HCT116 (cell line): ENCODE results near the gene KRT17.
"Not testable (repeated sequence)": the region's sequence is repeated elsewhere in the genome, so short reads cannot be mapped to it uniquely, and the experiment has no call there.

Experiments used
- CBX3 ChIP-seq: IDR thresholded peaks from 2 replicates; pipeline ENCODE4 v1.6.1; 2012; ENCODE audit warnings: low read depth
- CEBPB ChIP-seq: IDR thresholded peaks from 2 replicates; pipeline ENCODE4 v1.6.1; 2012; ENCODE audit warnings: low read depth
- CTCF ChIP-seq, 3 experiments: fragments of 200-600 bp in 1 of 3; sonication (generic) in 1 of 3; IDR thresholded peaks in 2 of 3; conservative IDR thresholded peaks in 1 of 3; 2 replicates each; pipeline ENCODE4 v1.5.1; 2012 to 2017; ENCODE audit warnings: low read depth in 2 of 3, low read length in 2 of 3, antibody characterized with exemption in 1 of 3, borderline replicate concordance in 1 of 3, control low read depth in 1 of 3, mild to moderate bottlenecking in 1 of 3, mixed read lengths in 1 of 3, mixed run types in 1 of 3, moderate library complexity in 1 of 3; ENCODE audit not compliant: insufficient read depth in 1 of 3
- EZH2 ChIP-seq: fragments of 200-600 bp; sonication (generic); IDR thresholded peaks from 2 replicates; pipeline ENCODE4 v1.6.1; 2017; ENCODE audit warnings: antibody characterized with exemption, mixed run types
- EZH2phosphoT487 ChIP-seq: fragments of 200-600 bp; IDR thresholded peaks from 2 replicates; pipeline ENCODE4 v1.6.1; 2018; ENCODE audit warnings: antibody characterized with exemption, borderline replicate concordance
- POLR2A ChIP-seq: IDR thresholded peaks from 2 replicates; pipeline ENCODE4 v1.7.0; 2011; ENCODE audit warnings: borderline replicate concordance; ENCODE audit not compliant: insufficient read depth, insufficient read length; ENCODE audit errors: extremely low read depth
- RAD21 ChIP-seq: IDR thresholded peaks from 2 replicates; pipeline ENCODE4 v1.6.1; 2012; ENCODE audit warnings: low read depth, mild to moderate bottlenecking
- TCF7L2 ChIP-seq: IDR thresholded peaks from 2 replicates; pipeline ENCODE4 v1.7.0; 2011; ENCODE audit warnings: borderline replicate concordance, inconsistent platforms; ENCODE audit not compliant: insufficient read depth, insufficient read length; ENCODE audit errors: extremely low read depth
- YY1 ChIP-seq: IDR thresholded peaks from 2 replicates; pipeline ENCODE4 v1.6.1; 2011; ENCODE audit warnings: low read length, low read depth, moderate library complexity, mild to moderate bottlenecking; ENCODE audit not compliant: insufficient replicate concordance; ENCODE audit errors: extremely low read depth
- TF ChIP-seq, protein P1 (sequence below): IDR thresholded peaks from 2 replicates; pipeline ENCODE4 v1.6.1; 2012

GRCh38 chr17:41584331-41584927, 39.9 kb downstream of the KRT17 start:
- TF ChIP-seq EZH2; CTCF (IDR thresholded peaks at IDR 0.05 in 2 of 3, conservative IDR thresholded peaks at IDR 0.05 in 1 of 3; ENCODE audit: borderline replicate concordance in 1 of 3, insufficient read depth in 1 of 3, low read depth in 2 of 3, low read length in 2 of 3); CEBPB; RAD21; POLR2A; YY1; TCF7L2; CBX3; EZH2phosphoT487: not testable (repeated sequence)
- TF ChIP-seq, protein P1, sequence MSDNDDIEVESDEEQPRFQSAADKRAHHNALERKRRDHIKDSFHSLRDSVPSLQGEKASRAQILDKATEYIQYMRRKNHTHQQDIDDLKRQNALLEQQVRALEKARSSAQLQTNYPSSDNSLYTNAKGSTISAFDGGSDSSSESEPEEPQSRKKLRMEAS = not testable (repeated sequence)
